Heart left ventricle (tissue), 16 donors: ENCODE results near the gene GADD45A. TPM values are rescaled to one million over a fixed set of nuclear protein-coding genes. Genes with fewer than 3 reads are reported as not detected.

Experiments
- ATAC-seq, 4 donors: fragments of 200-7000 bp; cut with Tn5 transposase; one replicate each; pipeline ENCODE4 v1.9.1; 2020 to 2022; ENCODE audit warnings: moderate library complexity in 4 of 4, mild to moderate bottlenecking in 3 of 4, moderate number of reproducible peaks in 1 of 4
- DNase-seq, 5 donors: peaks; one replicate each; pipeline ENCODE4 v3.0.0-alpha.2; 2020
- H3K27ac ChIP-seq, 12 donors: fragments of 200-600 bp; sonication (generic) in 4 of 12; one replicate each; pipeline versions ENCODE4 v1.5.0 to v1.8.0; 2016 to 2022; ENCODE audit warnings: mild to moderate bottlenecking in 2 of 12
- H3K27me3 ChIP-seq, 9 donors: fragments of 200-600 bp; sonication (generic) in 2 of 9; one replicate each; pipeline versions ENCODE4 v1.5.1 to v1.8.0; 2016 to 2022; ENCODE audit warnings: mild to moderate bottlenecking in 3 of 9
- H3K36me3 ChIP-seq, 9 donors: fragments of 200-600 bp; sonication (generic) in 2 of 9; one replicate each; pipeline versions ENCODE4 v1.5.0 to v1.8.0; 2018 to 2022; ENCODE audit warnings: mild to moderate bottlenecking in 2 of 9
- H3K4me1 ChIP-seq, 12 donors: fragments of 200-600 bp; sonication (generic) in 4 of 12; one replicate each; pipeline versions ENCODE4 v1.5.0 to v1.8.0; 2016 to 2022; ENCODE audit warnings: mild to moderate bottlenecking in 3 of 12
- H3K4me3 ChIP-seq, 12 donors: fragments of 200-600 bp; sonication (generic) in 4 of 12; one replicate each; pipeline versions ENCODE4 v1.5.0 to v1.8.0; 2017 to 2022; ENCODE audit warnings: mild to moderate bottlenecking in 9 of 12, moderate library complexity in 4 of 12
- H3K9me3 ChIP-seq, 12 donors: fragments of 200-600 bp; sonication (generic) in 4 of 12; one replicate each; pipeline versions ENCODE4 v1.5.0 to v1.8.0; 2016 to 2022; ENCODE audit warnings: mild to moderate bottlenecking in 1 of 12
- POLR2A ChIP-seq, 2 donors: fragments of 450-650 bp; IDR thresholded peaks; one replicate each; pipeline ENCODE4 v1.6.1; 2017; ENCODE audit warnings: antibody characterized with exemption in 2 of 2, mild to moderate bottlenecking in 2 of 2, moderate library complexity in 2 of 2
- WGBS, 4 donors: extraction: QIAGEN DNeasy Blood & Tissue Kit in 2 of 4; methylation state at CpG; one replicate each; pipeline versions ENCODE4 v1.1.5 to v1.1.7; 2013 to 2018; 5-methylcytosine and 5-hydroxymethylcytosine counted together
- intact Hi-C, 10 donors: fragments of 100-400 bp; cut with DNase I; formaldehyde crosslinking; loops; one replicate each; pipeline versions ENCODE4 v1.11.1 to v1.14.2; 2022
- polyA plus RNA-seq, 2 donors: library from polyadenylated mRNA; stranded (reverse); fragments of 200-250 nt; gene quantifications; one replicate each; pipeline ENCODE4 v1.2.3, GENCODE V29; 2013
- total RNA-seq, 9 donors: library from RNA; depleted of rRNA in 2 of 9; stranded (reverse); fragments of >200 nt in 2 of 9; fragmentation: NEBNext Ultra II Directional in 3 of 9; extraction: Animal tissue kit (Norgen Biotek cat#: 25700) in 3 of 9; gene quantifications; one replicate each; pipeline versions ENCODE4 v1.1.0 to v1.2.4, GENCODE V29; 2016 to 2023
- TF ChIP-seq, protein P1 (sequence below), 12 donors: fragments of 200-600 bp; sonication (generic) in 4 of 12; IDR thresholded peaks; one replicate each; pipeline versions ENCODE4 v1.5.0 to v1.8.0; 2018 to 2022; ENCODE audit warnings: antibody characterized with exemption in 12 of 12, mild to moderate bottlenecking in 5 of 12
- donor health status: ischemic (EF 13 %, LVEDD 7.1; RV severe dilation, severe dysfunction).
- donor health status: healthy with polysubstance abuse.
- donor health status: DM: no; HTN: yes; CAD: no.
- donor health status: DM: no; HTN: no; CAD: no.
- donor health status: ischemic (EF 25% LVEDD 6.9; RV normal size, moderate dysfunction).
- donor health status: ischemic (EF 25% LVEDD 5.7; RV mildly dilated, moderate dysfunction).
- donor health status: healthy.
- donor health status: DM: yes; HTN: yes; CAD: no.
- donor health status: ischemic (EF 35%, LVEDD 5.7; RV mildly dilated, moderate dysfunction).
- donor health status: nonischemic (EF 11% LVEDD 7.7; RV severe dilation, severe dysfunction).
- donor health status: DM: yes; HTN: yes; CAD: no.
- donor health status: PGD.
- donor health status: ischemic (EF 29% LVEDD 5.4; RV normal size, mild dysfunction).
- donor health status: nonischemic (EF 23%, LVEDD 6.1; RV moderate dilation, normal function).

The GADD45A gene
- total and polyA plus RNA-seq, 11 donors: 26.5 to 119 (median 45.8) TPM

DNA sequence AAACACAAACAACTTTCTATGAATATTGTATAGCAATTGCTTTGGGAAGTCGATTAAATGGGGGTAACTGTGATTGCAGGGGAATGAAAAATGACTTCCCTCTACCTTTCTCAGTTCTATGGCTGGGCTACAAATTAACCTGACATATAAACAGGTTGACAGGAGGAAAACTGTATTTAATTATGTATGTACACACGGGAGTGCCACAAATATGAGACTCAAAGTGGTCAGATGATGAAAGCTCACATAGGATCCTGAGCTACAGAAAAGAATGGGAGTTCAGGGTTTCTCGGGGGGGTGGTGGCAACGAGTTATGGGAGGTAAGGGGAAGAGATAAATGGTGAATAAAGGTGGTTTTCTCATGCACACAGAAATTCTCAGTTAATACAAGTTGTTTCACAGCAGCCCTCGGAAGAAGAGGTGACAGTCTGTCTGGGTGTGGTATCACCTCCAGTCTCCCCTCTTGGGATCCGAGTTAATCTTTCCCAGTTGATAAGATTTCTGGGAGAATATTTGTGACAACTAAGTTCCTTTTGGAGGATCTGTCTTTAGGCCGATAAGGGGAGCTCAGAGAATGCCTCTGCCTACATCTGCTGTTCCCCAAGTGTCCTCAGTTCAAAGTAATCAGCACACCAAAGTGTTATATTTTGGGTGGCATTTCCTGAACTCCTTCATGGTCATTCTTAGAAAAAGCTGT lies 26.3 kb downstream of the GADD45A start:
- no peak for DNase-seq
- Histone ChIP-seq H3K27me3 (no peaks in the 10 kb centered on the region), H3K4me3 (no peak overlapping the region), H3K36me3 (no peaks in the 10 kb centered on the region), H3K27ac (peak overlapping the region in 7 of 12 donors; percentile 11 to 63 (median 32)), H3K4me1 (peaks cover 0 to 66% (median 40%) of the 10 kb centered on the region in 12 donors), H3K9me3 (no peaks in the 10 kb centered on the region)
- no peak for ATAC-seq
- intact Hi-C loops: no loop called here
- WGBS, 4 donors: 72 to 74% (median 73%) methylated on average over 7 of the region's 7 CpGs
- TF ChIP-seq POLR2A (IDR thresholded peaks at IDR 0.05): no peak
- TF ChIP-seq, protein P1, sequence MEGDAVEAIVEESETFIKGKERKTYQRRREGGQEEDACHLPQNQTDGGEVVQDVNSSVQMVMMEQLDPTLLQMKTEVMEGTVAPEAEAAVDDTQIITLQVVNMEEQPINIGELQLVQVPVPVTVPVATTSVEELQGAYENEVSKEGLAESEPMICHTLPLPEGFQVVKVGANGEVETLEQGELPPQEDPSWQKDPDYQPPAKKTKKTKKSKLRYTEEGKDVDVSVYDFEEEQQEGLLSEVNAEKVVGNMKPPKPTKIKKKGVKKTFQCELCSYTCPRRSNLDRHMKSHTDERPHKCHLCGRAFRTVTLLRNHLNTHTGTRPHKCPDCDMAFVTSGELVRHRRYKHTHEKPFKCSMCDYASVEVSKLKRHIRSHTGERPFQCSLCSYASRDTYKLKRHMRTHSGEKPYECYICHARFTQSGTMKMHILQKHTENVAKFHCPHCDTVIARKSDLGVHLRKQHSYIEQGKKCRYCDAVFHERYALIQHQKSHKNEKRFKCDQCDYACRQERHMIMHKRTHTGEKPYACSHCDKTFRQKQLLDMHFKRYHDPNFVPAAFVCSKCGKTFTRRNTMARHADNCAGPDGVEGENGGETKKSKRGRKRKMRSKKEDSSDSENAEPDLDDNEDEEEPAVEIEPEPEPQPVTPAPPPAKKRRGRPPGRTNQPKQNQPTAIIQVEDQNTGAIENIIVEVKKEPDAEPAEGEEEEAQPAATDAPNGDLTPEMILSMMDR (IDR thresholded peaks at IDR 0.05): no peak

DNA sequence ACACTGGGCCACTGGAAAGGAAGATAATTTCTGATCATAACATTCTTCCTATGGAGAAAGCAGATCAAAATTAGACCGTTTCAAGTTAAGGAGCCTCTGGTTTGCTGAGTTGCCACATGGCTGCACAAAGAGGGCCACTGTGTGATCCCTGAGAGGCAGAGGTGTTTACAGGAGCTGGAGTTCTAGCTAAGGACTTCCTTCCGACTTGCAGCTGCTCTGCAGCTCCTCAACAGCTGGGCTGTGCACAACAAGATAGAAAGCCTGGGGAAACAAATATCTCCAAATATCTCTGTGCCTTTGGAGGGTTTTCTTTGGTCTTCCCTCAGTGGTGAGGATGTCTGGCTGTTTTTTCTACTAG lies 26.8 kb downstream of the GADD45A start:
- H3K9me3 ChIP-seq: no peaks in the 10 kb centered on the region
- DNase-seq (no peak), ATAC-seq (peak in 1 of 4 donors; percentile 31)
- H3K27ac ChIP-seq: peak overlapping the region in 5 of 12 donors; percentile 12 to 37 (median 23)
- WGBS, 4 donors: 27 to 48% (median 45%) methylated on average over 1 to 2 of the region's 2 CpGs
- no peaks in the 10 kb centered on the region for H3K36me3 ChIP-seq
- intact Hi-C loops: no loop called here
- no peak overlapping the region for H3K4me3 ChIP-seq
- peaks cover 0 to 65% (median 40%) of the 10 kb centered on the region in 12 donors for H3K4me1 ChIP-seq
- no peak for TF ChIP-seq POLR2A (IDR thresholded peaks at IDR 0.05)
- TF ChIP-seq, protein P1 (IDR thresholded peaks at IDR 0.05): no peak
- H3K27me3 ChIP-seq: no peaks in the 10 kb centered on the region

DNA sequence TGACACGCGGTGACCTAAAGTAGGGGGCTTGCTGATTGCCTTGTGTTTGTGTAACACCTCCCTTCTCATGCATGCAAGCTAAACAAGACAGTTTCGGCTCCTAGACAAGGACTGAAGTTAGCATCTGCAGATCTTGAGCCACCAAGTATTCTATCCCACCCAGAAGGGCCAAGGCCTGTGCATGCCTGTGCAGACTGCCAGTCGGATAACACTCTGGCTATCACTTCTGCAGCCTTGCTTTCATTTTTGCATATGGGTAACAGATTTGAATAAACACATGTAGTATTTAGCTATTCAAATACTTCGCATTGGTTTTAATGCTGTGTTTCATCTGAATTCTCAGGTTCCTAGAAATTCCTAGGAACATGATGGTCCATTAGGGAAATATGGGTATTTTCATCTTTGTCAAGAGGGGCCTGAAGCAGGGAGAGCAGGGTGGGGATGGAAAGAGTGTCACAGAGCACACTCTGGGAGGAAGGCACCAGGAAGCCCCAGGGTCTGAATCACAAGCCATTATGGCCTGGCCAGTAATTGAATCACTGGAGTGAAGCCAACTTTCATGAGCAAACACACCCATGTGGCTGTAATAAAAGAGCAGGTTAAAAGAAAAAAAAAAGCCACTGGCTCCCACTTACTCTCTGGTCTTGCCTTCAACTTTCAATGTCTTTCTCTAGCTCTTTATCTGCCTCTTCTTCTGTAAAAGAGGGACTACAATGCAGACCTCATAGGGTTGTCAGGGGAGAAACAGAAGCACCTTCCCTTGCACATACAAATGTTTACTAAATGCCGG lies 28.3 kb downstream of the GADD45A start:
- ATAC-seq: peak in 3 of 4 donors; percentile 41 to 64 (median 57)
- no peak for DNase-seq

More for the DNA sequence above, 28.3 kb downstream of the GADD45A start:
- Histone ChIP-seq H3K4me1 (peaks cover 0 to 67% (median 42%) of the 10 kb centered on the region in 12 donors), H3K27ac (peak overlapping the region in 2 of 12 donors; percentile 16 to 21), H3K27me3 (no peaks in the 10 kb centered on the region), H3K36me3 (no peaks in the 10 kb centered on the region), H3K4me3 (no peak overlapping the region), H3K9me3 (no peaks in the 10 kb centered on the region)
- TF ChIP-seq, protein P1 (IDR thresholded peaks at IDR 0.05): no peak
- TF ChIP-seq POLR2A (IDR thresholded peaks at IDR 0.05): no peak
- intact Hi-C loops: no loop called here
- WGBS, 4 donors: 84 to 89% (median 86%) methylated on average over 6 of the region's 6 CpGs
